DOHH2 (cell line): ENCODE measurements around the gene TBC1D2B.

Experiments used
- H3F3A ChIP-seq: fragments of 200-600 bp; sonication (generic), shearing (Covaris generic); 2 replicates; pipeline ENCODE4 v1.6.0; 2016; ENCODE audit warnings: antibody characterized with exemption, mild to moderate bottlenecking; ENCODE audit not compliant: control insufficient read depth, insufficient read depth
- H3K27ac ChIP-seq: fragments of 200-600 bp; sonication (generic); 2 replicates; pipeline ENCODE4 v1.5.1; 2014; ENCODE audit warnings: low read depth, mild to moderate bottlenecking, low read length, moderate library complexity
- H3K27me3 ChIP-seq: fragments of 200-600 bp; sonication (generic); 2 replicates; pipeline ENCODE4 v1.6.1; 2014; ENCODE audit warnings: mild to moderate bottlenecking, low read length, mixed read lengths; ENCODE audit not compliant: control insufficient read depth
- H3K36me3 ChIP-seq: fragments of 200-600 bp; sonication (generic); 2 replicates; pipeline ENCODE4 v1.6.1; 2014; ENCODE audit warnings: mild to moderate bottlenecking, low read length, moderate library complexity, mixed read lengths; ENCODE audit not compliant: control insufficient read depth
- H3K4me1 ChIP-seq: fragments of 200-600 bp; sonication (generic); 2 replicates; pipeline ENCODE4 v1.6.1; 2014; ENCODE audit warnings: mild to moderate bottlenecking, low read length, mixed read lengths; ENCODE audit not compliant: control insufficient read depth
- H3K4me2 ChIP-seq: fragments of 200-600 bp; sonication (generic); 2 replicates; pipeline ENCODE4 v1.6.0; 2014; ENCODE audit warnings: mild to moderate bottlenecking, low read length, moderate library complexity
- H3K4me3 ChIP-seq: fragments of 200-600 bp; sonication (generic); 2 replicates; pipeline ENCODE4 v1.5.1; 2014; ENCODE audit warnings: mild to moderate bottlenecking, low read length, mixed read lengths
- H3K79me2 ChIP-seq: fragments of 200-600 bp; sonication (generic); 2 replicates; pipeline ENCODE4 v1.6.1; 2014; ENCODE audit warnings: mild to moderate bottlenecking, low read length, mixed read lengths; ENCODE audit not compliant: control insufficient read depth
- H3K9me2 ChIP-seq: fragments of 200-600 bp; sonication (generic); replicated peaks from 2 replicates; pipeline ENCODE4 v1.6.1; 2014; ENCODE audit warnings: mild to moderate bottlenecking, low read length, mixed read lengths; ENCODE audit not compliant: control insufficient read depth
- H3K9me3 ChIP-seq: fragments of 200-600 bp; sonication (generic); 2 replicates; pipeline ENCODE4 v1.6.1; 2014; ENCODE audit warnings: antibody characterized with exemption, low read length, mixed read lengths; ENCODE audit not compliant: control insufficient read depth, insufficient read depth
- H4K20me1 ChIP-seq: fragments of 200-600 bp; sonication (generic); 2 replicates; pipeline ENCODE4 v1.6.0; 2014; ENCODE audit warnings: low read depth, mild to moderate bottlenecking, antibody characterized with exemption, low read length, moderate library complexity; ENCODE audit not compliant: control insufficient read depth, insufficient read depth
- EZH2phosphoT487 ChIP-seq: fragments of 200-600 bp; sonication (generic); IDR thresholded peaks from 2 replicates; pipeline ENCODE4 v1.6.1; 2017; ENCODE audit warnings: borderline replicate concordance, mild to moderate bottlenecking, antibody characterized with exemption, low read length, moderate library complexity, mixed read lengths
- TF ChIP-seq, protein P1 (sequence below): fragments of 200-600 bp; sonication (generic); IDR thresholded peaks from one replicate; pipeline ENCODE4 v1.5.1; 2014; ENCODE audit warnings: antibody characterized with exemption, mild to moderate bottlenecking, low read depth, low read length; ENCODE audit not compliant: poor library complexity, severe bottlenecking

The TBC1D2B gene

DNA sequence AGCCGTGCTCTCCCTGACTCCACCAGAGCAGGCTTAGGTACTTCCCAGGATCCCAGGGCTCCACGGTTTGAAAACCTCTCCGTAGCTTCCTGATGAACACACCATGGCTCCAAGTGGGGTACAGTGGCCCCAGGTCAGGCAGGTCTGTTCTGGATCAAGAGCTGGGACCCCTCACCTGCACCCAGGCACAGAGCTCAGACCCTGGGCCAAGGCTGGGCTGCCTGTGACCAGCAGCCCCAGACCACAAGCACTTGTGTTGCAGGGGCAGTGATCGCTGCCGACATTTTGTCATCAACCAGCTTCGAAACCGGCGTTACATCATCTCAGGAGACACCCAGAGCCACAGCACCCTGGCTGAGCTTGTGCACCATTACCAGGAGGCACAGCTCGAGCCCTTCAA lies 20.2 kb upstream of the TBC1D2B start:
- no peak overlapping the region for H3K4me2 ChIP-seq
- no peak overlapping the region for H3K4me3 ChIP-seq
- H3K79me2 ChIP-seq, result no peaks in the 10 kb centered on the region
- 0 out of 2 replicates have a peak, but pooled peaks cover 2% of the 10 kb centered on the region for H4K20me1 ChIP-seq
- H3K27me3 ChIP-seq, result peaks cover 20% of the 10 kb centered on the region; the same call in 1 of the 2 replicates
- H3K36me3 ChIP-seq, result no peaks in the 10 kb centered on the region
- TF ChIP-seq, protein P1, sequence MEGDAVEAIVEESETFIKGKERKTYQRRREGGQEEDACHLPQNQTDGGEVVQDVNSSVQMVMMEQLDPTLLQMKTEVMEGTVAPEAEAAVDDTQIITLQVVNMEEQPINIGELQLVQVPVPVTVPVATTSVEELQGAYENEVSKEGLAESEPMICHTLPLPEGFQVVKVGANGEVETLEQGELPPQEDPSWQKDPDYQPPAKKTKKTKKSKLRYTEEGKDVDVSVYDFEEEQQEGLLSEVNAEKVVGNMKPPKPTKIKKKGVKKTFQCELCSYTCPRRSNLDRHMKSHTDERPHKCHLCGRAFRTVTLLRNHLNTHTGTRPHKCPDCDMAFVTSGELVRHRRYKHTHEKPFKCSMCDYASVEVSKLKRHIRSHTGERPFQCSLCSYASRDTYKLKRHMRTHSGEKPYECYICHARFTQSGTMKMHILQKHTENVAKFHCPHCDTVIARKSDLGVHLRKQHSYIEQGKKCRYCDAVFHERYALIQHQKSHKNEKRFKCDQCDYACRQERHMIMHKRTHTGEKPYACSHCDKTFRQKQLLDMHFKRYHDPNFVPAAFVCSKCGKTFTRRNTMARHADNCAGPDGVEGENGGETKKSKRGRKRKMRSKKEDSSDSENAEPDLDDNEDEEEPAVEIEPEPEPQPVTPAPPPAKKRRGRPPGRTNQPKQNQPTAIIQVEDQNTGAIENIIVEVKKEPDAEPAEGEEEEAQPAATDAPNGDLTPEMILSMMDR, result no peak
- TF ChIP-seq EZH2phosphoT487, result no peak
- H3K4me1 ChIP-seq, result no peaks in the 10 kb centered on the region
- no peaks in the 10 kb centered on the region for H3F3A ChIP-seq
- H3K9me2 ChIP-seq, result no peaks in the 10 kb centered on the region
- no peak overlapping the region for H3K27ac ChIP-seq
- H3K9me3 ChIP-seq, result no peaks in the 10 kb centered on the region

DNA sequence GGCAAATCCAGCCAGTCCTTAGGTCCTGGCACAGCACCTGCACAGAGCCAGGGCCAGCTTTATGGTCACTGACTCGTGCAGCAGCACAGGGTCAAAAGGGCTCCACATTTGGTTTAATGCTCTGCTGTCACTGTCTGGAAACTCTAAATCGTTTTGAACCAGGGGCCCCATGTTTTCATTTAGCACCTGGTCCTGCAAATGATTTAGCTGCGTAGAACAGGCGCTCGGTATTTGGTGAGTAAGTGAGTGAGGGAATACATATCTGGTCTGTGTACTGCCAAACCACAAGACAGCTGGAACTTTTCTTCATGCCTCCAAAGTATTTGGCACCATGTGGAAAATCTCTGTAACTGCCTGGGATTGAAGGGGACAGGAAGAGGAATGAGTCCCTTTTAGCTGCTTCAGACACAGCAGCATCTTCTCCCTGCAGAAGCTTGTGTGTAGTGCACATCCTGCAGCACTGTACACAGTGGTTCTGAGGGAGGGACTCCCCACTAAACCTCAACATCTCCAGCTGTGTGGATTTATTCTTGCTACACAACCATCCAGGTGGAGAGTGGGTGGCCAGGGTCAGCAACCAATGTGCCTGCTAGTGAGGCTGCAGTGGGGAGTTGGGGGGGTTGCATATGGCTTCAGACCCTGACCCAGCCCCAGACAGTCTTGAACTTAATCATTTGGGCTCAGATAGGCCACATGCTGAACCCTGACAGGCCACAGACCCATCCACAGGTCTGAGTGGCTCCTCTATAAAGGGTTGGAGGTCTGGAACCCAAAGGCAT lies 15.9 kb upstream of the TBC1D2B start:
- H3K4me1 ChIP-seq, result no peaks in the 10 kb centered on the region
- H3K9me2 ChIP-seq, result no peaks in the 10 kb centered on the region
- H3K4me2 ChIP-seq, result no peak overlapping the region
- H3K36me3 ChIP-seq, result no peaks in the 10 kb centered on the region
- 0 out of 2 replicates have a peak, but pooled peaks cover 2% of the 10 kb centered on the region for H4K20me1 ChIP-seq
- peaks cover 27% of the 10 kb centered on the region; the same call in 1 of the 2 replicates for H3K27me3 ChIP-seq
- TF ChIP-seq, protein P1, result no peak
- TF ChIP-seq EZH2phosphoT487, result no peak
- H3F3A ChIP-seq, result no peaks in the 10 kb centered on the region
- H3K9me3 ChIP-seq, result no peaks in the 10 kb centered on the region
- H3K79me2 ChIP-seq, result no peaks in the 10 kb centered on the region
- no peak overlapping the region for H3K4me3 ChIP-seq
- no peak overlapping the region for H3K27ac ChIP-seq

DNA sequence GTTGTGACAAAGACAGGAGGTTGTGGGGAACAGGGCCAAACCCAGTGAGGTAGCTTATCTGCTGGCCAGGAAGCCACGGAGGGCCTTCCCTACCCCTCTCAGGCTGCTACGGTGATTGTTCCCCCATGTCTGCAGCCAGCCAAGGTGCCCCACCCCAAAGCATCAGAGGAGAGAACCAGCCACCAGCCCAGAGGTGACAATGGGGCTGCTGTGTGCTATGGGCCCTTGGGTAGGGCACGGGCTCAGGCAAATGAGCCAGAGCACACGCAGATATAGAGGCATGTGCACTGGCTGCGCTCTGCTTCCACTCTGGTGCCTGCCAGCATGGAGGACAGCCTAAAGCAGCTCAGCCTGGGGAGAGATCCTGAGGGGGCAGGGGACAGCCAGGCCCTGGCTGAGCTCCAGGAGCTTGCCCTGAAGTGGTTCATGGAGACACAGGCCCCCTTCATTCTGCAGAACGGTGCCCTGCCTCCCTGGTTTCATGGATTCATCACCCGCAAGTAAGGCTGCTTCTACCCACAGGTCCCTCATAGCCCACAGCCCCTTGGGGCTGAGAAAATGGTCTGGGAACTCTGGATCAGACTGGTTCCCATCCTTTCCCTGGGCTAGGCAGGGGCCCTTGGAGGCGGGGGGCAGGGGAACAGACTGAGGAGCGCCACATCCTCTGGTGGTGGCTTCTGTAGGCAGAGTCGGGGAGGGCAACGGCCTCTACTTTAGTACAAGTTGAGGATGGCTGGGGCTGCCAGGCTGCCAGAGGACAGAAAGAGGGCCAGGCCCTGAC lies 14.9 kb upstream of the TBC1D2B start, which contains the start of gene SH2D7:
SH2D7 (plus strand) TSS at position 301 of the 781 bp plus-strand sequence; CDS start at position 325, 24 bp downstream.
- Histone ChIP-seq H3K4me1 (no peaks in the 10 kb centered on the region), H3K4me3 (no peak within 1 kb of the TSS), H3K27me3 (peaks cover 30% of the 10 kb centered on the region; the same call in 1 of the 2 replicates), H3F3A (no peaks in the 10 kb centered on the region), H3K79me2 (no peaks in the 10 kb centered on the region), H3K27ac (no peak within 1 kb of the TSS), H3K4me2 (no peak within 1 kb of the TSS), H3K9me3 (no peaks in the 10 kb centered on the region), H3K36me3 (no peaks in the 10 kb centered on the region), H4K20me1 (0 out of 2 replicates have a peak, but pooled peaks cover 2% of the 10 kb centered on the region), H3K9me2 (no peaks in the 10 kb centered on the region)
- TF ChIP-seq, protein P1, result no peak
- no peak for TF ChIP-seq EZH2phosphoT487
